ENCODE results near the gene CD209.
"Not testable (repeated sequence)": the region's sequence is repeated elsewhere in the genome, so short reads cannot be mapped to it uniquely, and the experiment has no call there.

The CD209 gene

GRCh38 chr19:7759156-7759555, 11.8 kb upstream of the CD209 start:
- no peak overlapping the region for H3K4me3 ChIP-seq (replicated peaks; ENCODE audit: low read depth, low read length)

DNA sequence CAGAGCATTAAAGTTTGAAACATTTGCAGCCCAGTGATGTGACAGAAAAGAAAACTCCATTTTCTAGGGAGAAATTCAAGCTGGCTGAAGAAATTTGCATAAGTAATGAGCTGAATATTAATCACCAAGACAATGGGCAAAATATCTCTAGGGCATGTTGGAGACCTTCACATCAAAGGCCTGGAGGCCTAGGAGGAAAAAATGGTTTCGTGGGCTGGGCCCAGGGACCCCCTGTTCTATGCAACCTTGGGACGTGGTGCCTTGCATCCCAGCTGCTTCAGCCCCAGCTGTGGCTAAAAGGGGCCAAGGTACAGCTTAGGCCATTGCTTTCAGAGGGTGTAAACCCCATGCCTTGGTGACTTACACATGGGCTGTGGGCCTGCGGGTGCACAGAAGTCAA, 10.0 kb upstream of the CD209 start:
- TF ChIP-seq CTCF (IDR thresholded peaks at IDR 0.05; ENCODE audit: low read length, missing control alignments): no peak
- no peak for DNase-seq (ENCODE audit: low read depth)
- H3K4me3 ChIP-seq (replicated peaks; ENCODE audit: low read depth, low read length): no peak overlapping the region

More at GRCh38 chr19:7759156-7759555, 11.8 kb upstream of the CD209 start:
- DNase-seq (ENCODE audit: low read depth): no peak
- TF ChIP-seq CTCF (IDR thresholded peaks at IDR 0.05; ENCODE audit: low read length, missing control alignments): no peak

GRCh38 chr19:7756258-7756657, 8.9 kb upstream of the CD209 start:
- no peak for DNase-seq (ENCODE audit: low read depth)
- TF ChIP-seq CTCF (IDR thresholded peaks at IDR 0.05; ENCODE audit: low read length, missing control alignments): no peak
- no peak overlapping the region for H3K4me3 ChIP-seq (replicated peaks; ENCODE audit: low read depth, low read length)

GRCh38 chr19:7751157-7751783, 3.9 kb upstream of the CD209 start:
- peak; percentile 4 for DNase-seq (ENCODE audit: low read depth)
- no peak overlapping the region for H3K4me3 ChIP-seq (replicated peaks; ENCODE audit: low read depth, low read length)
- TF ChIP-seq CTCF (IDR thresholded peaks at IDR 0.05; ENCODE audit: low read length, missing control alignments): no peak

GRCh38 chr19:7748756-7749155, 1.4 kb upstream of the CD209 start:
- H3K4me3 ChIP-seq (replicated peaks; ENCODE audit: low read depth, low read length): no peak overlapping the region
- peak; percentile 15 for DNase-seq (ENCODE audit: low read depth)
- peak; percentile 7 for TF ChIP-seq CTCF (IDR thresholded peaks at IDR 0.05; ENCODE audit: low read length, missing control alignments)

- H3K4me3 ChIP-seq (replicated peaks; ENCODE audit: low read depth, low read length): no peak overlapping the region
- TF ChIP-seq CTCF (IDR thresholded peaks at IDR 0.05; ENCODE audit: low read length, missing control alignments): no peak
- DNase-seq (ENCODE audit: low read depth): no peak
Measured at GRCh38 chr19:7748171-7748570, 837 bp upstream of the CD209 start.

GRCh38 chr19:7746306-7746705, 1.0 kb downstream of the CD209 start:
- not testable (repeated sequence) for H3K4me3 ChIP-seq (replicated peaks; ENCODE audit: low read depth, low read length); DNase-seq (ENCODE audit: low read depth)

Measured in fibroblast of pulmonary artery (primary cell).